HG03103 (cell line): Measurements from ENCODE around the gene GPR155.
"Not testable (repeated sequence)": the region's sequence is repeated elsewhere in the genome, so short reads cannot be mapped to it uniquely, and the experiment has no call there.

Source experiments
- ATAC-seq: cut with Tn5 transposase; IDR thresholded peaks from one replicate; pipeline ENCODE4 v1.9.1; 2021; ENCODE audit warnings: low read depth; ENCODE audit not compliant: unreplicated experiment

GPR155 gene

GRCh38 chr2:174439323-174439722 lies 47.5 kb downstream of the GPR155 start:
- no peak for ATAC-seq

GRCh38 chr2:174438146-174438886 lies 48.5 kb downstream of the GPR155 start:
- ATAC-seq, result no peak

GRCh38 chr2:174436351-174436750 lies 50.5 kb downstream of the GPR155 start:
- ATAC-seq, result no peak

- no peak for ATAC-seq
These were observed 54.9 kb downstream of the GPR155 start for GRCh38 chr2:174431902-174432301.

GRCh38 chr2:174430066-174430465 lies 56.8 kb downstream of the GPR155 start:
- no peak for ATAC-seq

- ATAC-seq, result no peak
These were observed 58.6 kb downstream of the GPR155 start for GRCh38 chr2:174428214-174428613.

- no peak for ATAC-seq
These were observed 74.6 kb downstream of the GPR155 start for GRCh38 chr2:174412256-174412655.

- ATAC-seq, result not testable (repeated sequence)
These were observed 76.8 kb downstream of the GPR155 start for GRCh38 chr2:174410039-174410438.

GRCh38 chr2:174403628-174404027 lies 83.2 kb downstream of the GPR155 start:
- no peak for ATAC-seq

GRCh38 chr2:174400853-174401252 lies 86.0 kb downstream of the GPR155 start:
- no peak for ATAC-seq

- ATAC-seq, result no peak
These were observed 87.7 kb downstream of the GPR155 start for GRCh38 chr2:174399171-174399570.

- ATAC-seq, result no peak
These were observed 89.1 kb downstream of the GPR155 start for GRCh38 chr2:174397773-174398172.

- peak; percentile 13 for ATAC-seq
These were observed 90.7 kb downstream of the GPR155 start for GRCh38 chr2:174395969-174396630.

GRCh38 chr2:174395284-174395968 lies 91.4 kb downstream of the GPR155 start, which contains the start of gene SCRN3:
Gene SCRN3, plus strand, starts transcription at chr2:174395730. Its CDS starts 2,554 bp downstream, at chr2:174398284.
- peak; percentile 90 for ATAC-seq

- ATAC-seq, result no peak
These were observed 94.1 kb downstream of the GPR155 start for GRCh38 chr2:174392706-174393105.

GRCh38 chr2:174390303-174390702 lies 96.5 kb downstream of the GPR155 start:
- ATAC-seq, result not testable (repeated sequence)

GRCh38 chr2:174389542-174389941 lies 97.3 kb downstream of the GPR155 start:
- no peak for ATAC-seq

GRCh38 chr2:174388706-174389105 lies 98.1 kb downstream of the GPR155 start:
- ATAC-seq, result not testable (repeated sequence)

- no peak for ATAC-seq
These were observed 101.6 kb downstream of the GPR155 start for GRCh38 chr2:174385201-174385600.

- no peak for ATAC-seq
These were observed 103.0 kb downstream of the GPR155 start for GRCh38 chr2:174383796-174384195.
